Keratinocyte (primary cell): ENCODE measurements around the gene CLEC2A. TPM values are rescaled to one million over a fixed set of nuclear protein-coding genes. Genes with fewer than 3 reads are reported as not detected.

Source experiments
- DNase-seq: peaks from one replicate; pipeline ENCODE4 v3.0.0-alpha.2; 2011; ENCODE audit warnings: low read depth, missing footprints, low spot score
- FAIRE-seq: peaks from 2 replicates; lab custom pipeline; 2011; peaks lifted over from hg19 to GRCh38; lab: Jason Lieb, UNC
- H2AFZ ChIP-seq: 2 replicates; pipeline ENCODE4 v1.6.0; 2012; ENCODE audit warnings: low read length, control low read depth, inconsistent platforms; ENCODE audit not compliant: control insufficient read depth
- H3K27ac ChIP-seq: 2 replicates; pipeline ENCODE4 v1.5.1; 2011; ENCODE audit warnings: low read length; ENCODE audit not compliant: control insufficient read depth, insufficient read depth
- H3K27me3 ChIP-seq: 3 replicates; pipeline ENCODE4 v1.6.0; 2011; ENCODE audit warnings: low read length; ENCODE audit not compliant: control insufficient read depth, insufficient read depth; ENCODE audit errors: extremely low read depth
- H3K36me3 ChIP-seq, 2 experiments: 2 replicates in 1 of 2; 3 replicates in 1 of 2; pipeline ENCODE4 v1.5.1; 2011; ENCODE audit warnings: low read length in 2 of 2, mild to moderate bottlenecking in 1 of 2; ENCODE audit not compliant: control insufficient read depth in 2 of 2, insufficient read depth in 2 of 2; ENCODE audit errors: extremely low read depth in 1 of 2
- H3K4me1 ChIP-seq: 3 replicates; pipeline ENCODE4 v1.5.1; 2011; ENCODE audit warnings: low read length; ENCODE audit not compliant: control insufficient read depth, insufficient read depth; ENCODE audit errors: extremely low read depth
- H3K4me2 ChIP-seq: 3 replicates; pipeline ENCODE4 v1.6.0; 2011; ENCODE audit warnings: low read depth, low read length; ENCODE audit not compliant: control insufficient read depth, insufficient read depth; ENCODE audit errors: extremely low read depth
- H3K4me3 ChIP-seq, 3 experiments: fragments of 200-600 bp in 1 of 3; sonication (generic) in 1 of 3; 2 replicates in 2 of 3; 3 replicates in 1 of 3; pipeline ENCODE4 v1.5.1; 2011 to 2016; ENCODE audit warnings: low read length in 3 of 3, mild to moderate bottlenecking in 3 of 3, control low read depth in 2 of 3, inconsistent platforms in 1 of 3, low read depth in 1 of 3, mixed read lengths in 1 of 3, mixed run types in 1 of 3, moderate library complexity in 1 of 3; ENCODE audit not compliant: control insufficient read depth in 2 of 3, insufficient read depth in 2 of 3; ENCODE audit errors: extremely low read depth in 1 of 3
- H3K79me2 ChIP-seq: 2 replicates; pipeline ENCODE4 v1.6.0; 2012; ENCODE audit warnings: low read length; ENCODE audit not compliant: control insufficient read depth, insufficient read depth
- H3K9ac ChIP-seq: 3 replicates; pipeline ENCODE4 v1.6.0; 2011; ENCODE audit warnings: low read length; ENCODE audit not compliant: control insufficient read depth, insufficient read depth; ENCODE audit errors: extremely low read depth
- H3K9me1 ChIP-seq: 3 replicates; pipeline ENCODE4 v1.6.0; 2011; ENCODE audit warnings: low read length; ENCODE audit not compliant: control insufficient read depth, insufficient read depth; ENCODE audit errors: extremely low read depth
- H3K9me3 ChIP-seq: 2 replicates; pipeline ENCODE4 v1.5.1; 2012; ENCODE audit warnings: low read depth, low read length; ENCODE audit not compliant: control insufficient read depth
- H4K20me1 ChIP-seq: 3 replicates; pipeline ENCODE4 v1.6.0; 2011; ENCODE audit warnings: low read length; ENCODE audit not compliant: control insufficient read depth, insufficient read depth; ENCODE audit errors: extremely low read depth
- CTCF ChIP-seq, 3 experiments: IDR thresholded peaks in 1 of 3; conservative IDR thresholded peaks in 1 of 3; optimal IDR thresholded peaks in 1 of 3; 2 replicates in 2 of 3; 3 replicates in 1 of 3; pipeline versions ENCODE3 to v1.5.1; 2011; ENCODE audit warnings: low read length in 3 of 3, mild to moderate bottlenecking in 3 of 3, moderate library complexity in 2 of 3, control low read depth in 1 of 3, inconsistent platforms in 1 of 3; ENCODE audit not compliant: insufficient read depth in 2 of 3; ENCODE audit errors: extremely low read depth in 1 of 3
- EZH2 ChIP-seq: IDR thresholded peaks from one replicate; pipeline ENCODE4 v1.6.1; 2012; ENCODE audit warnings: inconsistent platforms, mild to moderate bottlenecking, low read length, moderate library complexity
- dilution Hi-C: fragments of 300-500 bp; cut with MboI; formaldehyde crosslinking; loops from one replicate; pipeline ENCODE4 v1.7.0; 2020; ENCODE audit warnings: low sequenced_read_pairs; ENCODE audit not compliant: extremely low pct_ligation_motif_present
- polyA plus RNA-seq, 5 experiments: library from polyadenylated mRNA; depleted of rRNA in 3 of 5; stranded (reverse) in 3 of 5; stranded (forward) in 1 of 5; unstranded in 1 of 5; fragments of >200 nt; gene quantifications; 1 replicate in 1 of 5; 2 replicates in 3 of 5; 3 replicates in 1 of 5; pipeline versions ENCODE4 v1.2.1 to v1.2.3, GENCODE V29; 2011 to 2012; ENCODE audit warnings: missing spikeins in 2 of 5, low read depth in 1 of 5, low replicate concordance in 1 of 5

CLEC2A gene
- polyA plus RNA-seq, 1 donor (not counting 4 experiments of a cell fraction or from before 2014, with no cell fraction given): 0.88 TPM

DNA sequence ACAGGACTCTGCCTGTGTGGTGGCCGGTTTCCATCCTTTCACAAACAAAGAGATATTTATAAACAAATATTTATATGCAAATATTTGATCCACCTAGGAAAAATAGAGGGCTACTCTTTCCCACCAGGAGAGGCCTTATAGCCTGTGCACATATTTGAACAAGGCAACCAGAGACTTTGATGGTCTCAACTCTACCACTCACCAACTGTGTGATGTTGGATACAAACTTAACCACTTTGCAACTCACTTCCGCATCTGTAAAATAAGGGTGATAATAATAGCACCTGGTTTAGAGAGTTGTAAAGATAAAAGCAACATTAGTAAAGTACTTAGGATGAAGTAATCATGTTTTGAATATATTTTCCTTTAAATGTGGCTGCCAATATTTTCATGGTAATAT, 37.5 kb upstream of the CLEC2A start:
- TF ChIP-seq CTCF (optimal IDR thresholded peaks at IDR 0.05 in 1 of 3, IDR thresholded peaks at IDR 0.05 in 1 of 3, conservative IDR thresholded peaks at IDR 0.05 in 1 of 3; ENCODE audit: extremely low read depth in 1 of 3, insufficient read depth in 2 of 3, low read length in 3 of 3): no peak
- no peak for TF ChIP-seq EZH2
- Histone ChIP-seq H3K9ac (no peak overlapping the region), H3K27ac (no peak overlapping the region), H3K79me2 (no peaks in the 10 kb centered on the region), H3K9me1 (no peaks in the 10 kb centered on the region), H3K27me3 (no peaks in the 10 kb centered on the region), H4K20me1 (no peaks in the 10 kb centered on the region), H2AFZ (no peak overlapping the region), H3K4me2 (no peak overlapping the region), H3K9me3 (no peaks in the 10 kb centered on the region), H3K4me3 (no peak overlapping the region), H3K4me1 (no peaks in the 10 kb centered on the region), H3K36me3 (no peaks in the 10 kb centered on the region)
- no peak for FAIRE-seq
- DNase-seq: no peak
- dilution Hi-C loops: no loop called here

DNA sequence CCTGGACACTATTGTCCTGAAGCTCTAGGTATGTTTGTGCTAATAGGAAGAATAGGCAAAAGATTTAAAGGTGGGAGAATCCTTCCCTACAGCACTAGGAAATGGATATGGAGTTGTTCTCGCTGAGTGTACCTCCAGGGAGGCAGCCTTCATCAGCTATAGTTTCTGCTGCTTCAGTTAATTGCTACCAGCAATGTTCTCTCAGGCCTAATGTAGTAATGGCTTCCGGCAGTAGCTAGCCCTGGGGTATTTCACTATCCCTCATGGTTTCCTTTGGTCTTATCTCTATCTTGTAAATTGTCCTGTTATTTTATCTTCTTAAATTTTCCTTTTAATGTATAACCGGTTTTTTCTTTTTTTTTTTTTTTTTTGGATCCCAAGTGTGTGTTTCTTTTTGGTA, 29.7 kb upstream of the CLEC2A start:
- Histone ChIP-seq H3K79me2 (no peaks in the 10 kb centered on the region), H3K27ac (no peak overlapping the region), H3K4me3 (no peak overlapping the region), H3K9ac (no peak overlapping the region), H2AFZ (no peak overlapping the region), H3K9me3 (no peaks in the 10 kb centered on the region), H3K27me3 (no peaks in the 10 kb centered on the region), H4K20me1 (no peaks in the 10 kb centered on the region), H3K36me3 (no peaks in the 10 kb centered on the region), H3K4me1 (no peaks in the 10 kb centered on the region), H3K9me1 (no peaks in the 10 kb centered on the region), H3K4me2 (no peak overlapping the region)
- FAIRE-seq (no peak), DNase-seq (no peak)
- TF ChIP-seq EZH2: no peak
- no peak for TF ChIP-seq CTCF (optimal IDR thresholded peaks at IDR 0.05 in 1 of 3, IDR thresholded peaks at IDR 0.05 in 1 of 3, conservative IDR thresholded peaks at IDR 0.05 in 1 of 3; ENCODE audit: extremely low read depth in 1 of 3, insufficient read depth in 2 of 3, low read length in 3 of 3)
- dilution Hi-C loops: no loop called here
